Brain microvascular endothelial cell (primary cell): ENCODE results near the gene ATP8B4.

Experiments
- DNase-seq: peaks from one replicate; pipeline ENCODE4 v3.0.0-alpha.2; 2020
- H3K27ac ChIP-seq: fragments of 250-450 bp; sonication (Bioruptor Pico); 2 replicates; pipeline ENCODE4 v1.5.1; 2020; ENCODE audit warnings: mild to moderate bottlenecking, moderate library complexity
- H3K27me3 ChIP-seq: fragments of 250-450 bp; sonication (Bioruptor Pico); replicated peaks from 2 replicates; pipeline ENCODE4 v1.5.1; 2020; ENCODE audit warnings: mild to moderate bottlenecking
- H3K36me3 ChIP-seq: fragments of 250-450 bp; sonication (Bioruptor Pico); replicated peaks from 2 replicates; pipeline ENCODE4 v1.5.1; 2020; ENCODE audit warnings: mild to moderate bottlenecking
- H3K4me3 ChIP-seq: 2 replicates; pipeline ENCODE4 v1.5.1; 2011; ENCODE audit warnings: low read depth, mild to moderate bottlenecking, control low read depth, low read length, moderate library complexity
- in situ Hi-C: cut with HindIII; loops from 2 replicates; pipeline ENCODE4 v1.10.0; 2017; ENCODE audit warnings: low sequenced_read_pairs, low pct_ligation_motif_present
- TF ChIP-seq, protein P1 (sequence below): IDR thresholded peaks from 2 replicates; pipeline ENCODE4 v1.5.1; 2011; ENCODE audit warnings: low read depth, mild to moderate bottlenecking, moderate library complexity, low read length, control low read depth, inconsistent platforms; ENCODE audit errors: missing control alignments

The ATP8B4 gene

DNA sequence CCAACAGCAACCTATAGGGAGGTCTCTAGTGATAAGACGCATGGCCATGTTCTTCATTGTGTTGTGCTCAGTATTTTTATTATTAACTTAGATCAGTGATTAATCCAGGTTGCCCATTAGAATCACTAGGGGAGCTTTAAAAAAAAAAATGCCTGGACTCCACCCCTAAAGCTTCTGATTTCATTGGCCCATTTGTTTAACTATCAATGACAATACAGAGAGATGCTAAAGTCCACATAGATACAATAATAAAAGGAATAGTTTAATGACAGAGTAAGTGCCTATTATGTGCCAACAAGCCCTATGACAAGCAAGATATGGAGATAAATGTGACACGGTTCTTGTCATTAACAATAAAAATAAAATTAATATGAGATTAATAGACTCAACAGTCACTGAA, 55.8 kb downstream of the ATP8B4 start:
- H3K36me3 ChIP-seq, result no peaks in the 10 kb centered on the region
- no peak for DNase-seq
- H3K27me3 ChIP-seq, result no peaks in the 10 kb centered on the region
- in situ Hi-C loops, result no loop called here
- no peak overlapping the region for H3K27ac ChIP-seq
- no peak overlapping the region for H3K4me3 ChIP-seq
- TF ChIP-seq, protein P1, sequence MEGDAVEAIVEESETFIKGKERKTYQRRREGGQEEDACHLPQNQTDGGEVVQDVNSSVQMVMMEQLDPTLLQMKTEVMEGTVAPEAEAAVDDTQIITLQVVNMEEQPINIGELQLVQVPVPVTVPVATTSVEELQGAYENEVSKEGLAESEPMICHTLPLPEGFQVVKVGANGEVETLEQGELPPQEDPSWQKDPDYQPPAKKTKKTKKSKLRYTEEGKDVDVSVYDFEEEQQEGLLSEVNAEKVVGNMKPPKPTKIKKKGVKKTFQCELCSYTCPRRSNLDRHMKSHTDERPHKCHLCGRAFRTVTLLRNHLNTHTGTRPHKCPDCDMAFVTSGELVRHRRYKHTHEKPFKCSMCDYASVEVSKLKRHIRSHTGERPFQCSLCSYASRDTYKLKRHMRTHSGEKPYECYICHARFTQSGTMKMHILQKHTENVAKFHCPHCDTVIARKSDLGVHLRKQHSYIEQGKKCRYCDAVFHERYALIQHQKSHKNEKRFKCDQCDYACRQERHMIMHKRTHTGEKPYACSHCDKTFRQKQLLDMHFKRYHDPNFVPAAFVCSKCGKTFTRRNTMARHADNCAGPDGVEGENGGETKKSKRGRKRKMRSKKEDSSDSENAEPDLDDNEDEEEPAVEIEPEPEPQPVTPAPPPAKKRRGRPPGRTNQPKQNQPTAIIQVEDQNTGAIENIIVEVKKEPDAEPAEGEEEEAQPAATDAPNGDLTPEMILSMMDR, result no peak

DNA sequence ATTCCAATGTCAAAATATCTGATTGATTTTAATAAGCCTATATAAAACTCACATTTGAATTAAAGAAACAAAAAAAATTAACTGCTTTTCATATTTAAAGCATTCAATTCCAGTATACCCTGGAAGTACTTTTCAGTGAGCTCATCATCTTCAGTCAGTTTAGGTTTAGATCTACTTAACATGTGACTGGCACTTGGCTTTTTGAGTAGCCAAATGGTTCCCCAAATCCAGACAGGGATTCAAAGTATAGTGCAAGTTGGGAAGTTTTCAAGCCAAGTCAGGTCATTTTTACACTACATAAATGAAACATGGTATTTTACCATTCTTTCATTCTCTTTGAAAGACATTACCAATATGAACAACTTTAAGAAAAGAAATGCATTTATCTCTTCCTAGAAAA, 57.5 kb downstream of the ATP8B4 start:
- Histone ChIP-seq H3K27me3 (no peaks in the 10 kb centered on the region), H3K27ac (no peak overlapping the region), H3K36me3 (no peaks in the 10 kb centered on the region), H3K4me3 (no peak overlapping the region)
- no peak for DNase-seq
- in situ Hi-C loops, result no loop called here
- TF ChIP-seq, protein P1, result no peak

DNA sequence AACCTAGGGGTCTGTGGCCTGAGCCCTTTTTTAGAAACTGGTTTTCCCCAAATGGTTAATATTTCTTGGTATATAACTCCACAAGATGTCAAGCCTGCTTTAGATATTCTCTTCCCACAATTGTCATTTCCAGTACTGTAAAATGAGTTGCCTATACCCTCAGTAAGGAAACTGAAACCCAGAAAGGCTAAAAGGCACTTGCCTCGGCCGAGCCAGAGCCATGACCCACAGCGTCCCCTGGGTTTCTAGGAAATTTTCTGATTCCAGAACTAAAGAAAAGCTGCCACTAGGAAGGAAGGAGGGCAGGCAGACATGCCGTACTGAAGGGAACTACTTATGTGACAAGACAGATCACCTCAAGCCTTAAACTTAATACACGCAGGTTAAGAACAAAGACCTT, 59.1 kb downstream of the ATP8B4 start:
- TF ChIP-seq, protein P1, result no peak
- in situ Hi-C loops, result no loop called here
- H3K27me3 ChIP-seq, result no peaks in the 10 kb centered on the region
- DNase-seq, result no peak
- no peaks in the 10 kb centered on the region for H3K36me3 ChIP-seq
- no peak overlapping the region for H3K27ac ChIP-seq
- H3K4me3 ChIP-seq, result no peak overlapping the region

DNA sequence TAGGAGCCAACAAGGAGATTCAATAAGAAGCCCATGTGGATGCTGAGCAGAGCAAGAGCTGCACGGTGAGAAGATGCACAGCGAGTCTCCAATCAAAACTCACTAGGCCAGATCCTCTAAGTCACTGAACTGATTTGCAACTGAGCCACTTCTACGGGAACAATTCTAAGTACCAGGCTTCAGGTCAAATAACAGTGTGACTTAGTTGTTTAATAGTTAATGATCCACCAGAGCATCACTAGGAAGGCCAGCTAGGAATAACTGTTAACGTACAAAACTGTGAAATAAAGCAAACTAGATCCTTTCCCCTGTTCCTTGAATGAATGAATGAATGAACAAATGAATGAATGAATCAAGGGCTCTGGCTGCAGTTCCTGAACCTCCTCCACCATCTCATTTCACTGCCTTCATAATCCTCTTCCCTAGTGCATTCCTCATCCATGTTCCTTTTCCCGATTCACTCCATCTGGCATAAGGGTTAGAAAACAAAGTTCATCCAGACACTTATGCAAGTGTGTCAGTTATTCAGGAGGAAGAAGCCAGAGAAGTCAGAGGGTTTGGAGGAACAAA, 59.7 kb downstream of the ATP8B4 start:
- no peaks in the 10 kb centered on the region for H3K36me3 ChIP-seq
- in situ Hi-C loops, result no loop called here
- no peak overlapping the region for H3K27ac ChIP-seq
- H3K4me3 ChIP-seq, result no peak overlapping the region
- H3K27me3 ChIP-seq, result no peaks in the 10 kb centered on the region
- DNase-seq, result no peak
- TF ChIP-seq, protein P1, result no peak

DNA sequence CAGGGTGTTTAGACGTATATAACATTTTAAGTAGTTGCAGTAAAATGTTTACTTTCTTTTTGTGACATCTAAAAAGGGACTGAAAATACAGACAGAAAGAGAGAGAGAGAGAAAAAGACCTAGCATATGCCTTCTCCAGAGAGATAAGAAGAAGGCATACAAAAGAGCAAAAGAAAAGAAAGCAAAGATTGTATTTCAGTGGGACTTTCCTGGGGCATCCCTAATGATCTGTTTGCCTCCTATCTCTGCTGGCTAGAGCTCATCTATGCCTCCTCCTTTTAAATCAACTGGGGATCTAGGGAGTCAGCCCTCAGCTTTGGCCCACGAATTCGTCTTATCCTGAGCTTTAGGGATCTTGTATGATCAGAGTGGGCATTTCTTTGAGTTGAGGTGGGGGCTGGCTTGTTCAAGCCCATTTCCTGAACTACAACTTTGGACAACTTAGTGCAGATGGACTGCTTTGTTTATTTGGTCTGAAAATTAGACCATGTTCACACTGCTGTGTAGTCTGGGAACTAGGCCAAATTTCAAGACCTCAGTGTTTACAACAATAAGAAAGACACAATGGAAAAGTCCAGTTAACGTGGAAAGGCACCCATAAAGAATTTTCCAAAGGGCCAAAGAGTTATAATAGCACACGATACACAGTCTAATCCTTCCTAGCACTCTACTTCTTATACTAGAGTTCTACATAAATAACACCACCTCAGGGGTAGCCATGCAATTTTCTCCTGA, 61.0 kb downstream of the ATP8B4 start:
- Histone ChIP-seq H3K27ac (no peak overlapping the region), H3K4me3 (no peak overlapping the region), H3K36me3 (no peaks in the 10 kb centered on the region), H3K27me3 (no peaks in the 10 kb centered on the region)
- DNase-seq, result no peak
- in situ Hi-C loops, result no loop called here
- TF ChIP-seq, protein P1, result no peak

DNA sequence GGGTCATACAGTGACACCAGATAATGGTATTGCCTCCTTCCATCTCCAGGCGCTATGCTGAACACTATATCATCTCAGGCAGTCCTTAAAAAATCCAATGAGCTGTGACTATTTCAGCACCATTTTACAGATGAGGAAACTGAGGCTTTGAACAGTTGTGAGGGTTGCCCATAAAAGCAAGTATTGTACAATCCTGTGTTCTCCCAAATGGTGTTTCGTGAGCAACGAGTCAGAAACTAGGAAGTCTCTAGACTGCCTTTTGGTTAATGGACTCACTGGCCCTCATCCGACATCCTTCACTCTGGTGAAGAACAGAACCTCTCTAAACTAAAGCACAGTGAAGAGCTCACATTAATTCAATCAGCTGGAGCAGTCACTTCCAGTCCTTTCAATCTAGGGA, 61.8 kb downstream of the ATP8B4 start:
- in situ Hi-C loops, result no loop called here
- Histone ChIP-seq H3K27ac (no peak overlapping the region), H3K36me3 (no peaks in the 10 kb centered on the region), H3K4me3 (no peak overlapping the region), H3K27me3 (no peaks in the 10 kb centered on the region)
- TF ChIP-seq, protein P1, result no peak
- DNase-seq, result no peak
